Measurements from ENCODE around the gene IL1F10.

Gene IL1F10

GRCh38 chr2:113113807-113114206, 46.0 kb downstream of the IL1F10 start:
- no peak for TF ChIP-seq EZH2phosphoT487 (conservative IDR thresholded peaks at IDR 0.05; ENCODE audit: low read length)
- TF ChIP-seq CTCF (IDR thresholded peaks at IDR 0.05; ENCODE audit: insufficient read depth, low read length, poor library complexity, severe bottlenecking): no peak
- H3K79me2 ChIP-seq (ENCODE audit: insufficient read depth, low read length): no peaks in the 10 kb centered on the region
- H4K20me1 ChIP-seq (ENCODE audit: low read depth, low read length): no peaks in the 10 kb centered on the region
- no peak overlapping the region for H3K4me3 ChIP-seq (ENCODE audit: insufficient read depth, low read length, poor library complexity, severe bottlenecking)
- H3K27me3 ChIP-seq (ENCODE audit: low read length): no peaks in the 10 kb centered on the region
- H2AFZ ChIP-seq (ENCODE audit: low read depth, low read length, severe bottlenecking): no peak overlapping the region
- H3K27ac ChIP-seq (ENCODE audit: low read depth, low read length): no peak overlapping the region
- H3K9me3 ChIP-seq (ENCODE audit: insufficient read depth, low read length): no peaks in the 10 kb centered on the region
- no peak overlapping the region for H3K9ac ChIP-seq (ENCODE audit: low read length)
- H3K9me2 ChIP-seq (replicated peaks; ENCODE audit: insufficient read depth, low read length): no peaks in the 10 kb centered on the region
- H3K4me2 ChIP-seq (ENCODE audit: low read depth, low read length, poor library complexity, severe bottlenecking): no peak overlapping the region
- no peaks in the 10 kb centered on the region for H3K36me3 ChIP-seq (ENCODE audit: low read length)
- no peaks in the 10 kb centered on the region for H3F3A ChIP-seq (ENCODE audit: insufficient read depth)

- H4K20me1 ChIP-seq (ENCODE audit: low read depth, low read length): no peaks in the 10 kb centered on the region
- H3K4me3 ChIP-seq (ENCODE audit: insufficient read depth, low read length, poor library complexity, severe bottlenecking): no peak overlapping the region
- H3K4me2 ChIP-seq (ENCODE audit: low read depth, low read length, poor library complexity, severe bottlenecking): no peak overlapping the region
- no peak overlapping the region for H3K27ac ChIP-seq (ENCODE audit: low read depth, low read length)
- no peaks in the 10 kb centered on the region for H3F3A ChIP-seq (ENCODE audit: insufficient read depth)
- no peaks in the 10 kb centered on the region for H3K27me3 ChIP-seq (ENCODE audit: low read length)
- no peak overlapping the region for H3K9ac ChIP-seq (ENCODE audit: low read length)
- H3K9me3 ChIP-seq (ENCODE audit: insufficient read depth, low read length): no peaks in the 10 kb centered on the region
- no peak overlapping the region for H2AFZ ChIP-seq (ENCODE audit: low read depth, low read length, severe bottlenecking)
- no peaks in the 10 kb centered on the region for H3K36me3 ChIP-seq (ENCODE audit: low read length)
- no peaks in the 10 kb centered on the region for H3K79me2 ChIP-seq (ENCODE audit: insufficient read depth, low read length)
- no peak for TF ChIP-seq CTCF (IDR thresholded peaks at IDR 0.05; ENCODE audit: insufficient read depth, low read length, poor library complexity, severe bottlenecking)
- no peak for TF ChIP-seq EZH2phosphoT487 (conservative IDR thresholded peaks at IDR 0.05; ENCODE audit: low read length)
- no peaks in the 10 kb centered on the region for H3K9me2 ChIP-seq (replicated peaks; ENCODE audit: insufficient read depth, low read length)
Observed at GRCh38 chr2:113114224-113114945, 46.6 kb downstream of the IL1F10 start.

GRCh38 chr2:113114996-113115395, 47.2 kb downstream of the IL1F10 start:
- H4K20me1 ChIP-seq (ENCODE audit: low read depth, low read length): no peaks in the 10 kb centered on the region
- H3K9ac ChIP-seq (ENCODE audit: low read length): no peak overlapping the region
- no peaks in the 10 kb centered on the region for H3K9me2 ChIP-seq (replicated peaks; ENCODE audit: insufficient read depth, low read length)
- TF ChIP-seq EZH2phosphoT487 (conservative IDR thresholded peaks at IDR 0.05; ENCODE audit: low read length): no peak
- TF ChIP-seq CTCF (IDR thresholded peaks at IDR 0.05; ENCODE audit: insufficient read depth, low read length, poor library complexity, severe bottlenecking): no peak
- H3K79me2 ChIP-seq (ENCODE audit: insufficient read depth, low read length): no peaks in the 10 kb centered on the region
- no peak overlapping the region for H2AFZ ChIP-seq (ENCODE audit: low read depth, low read length, severe bottlenecking)
- no peak overlapping the region for H3K4me3 ChIP-seq (ENCODE audit: insufficient read depth, low read length, poor library complexity, severe bottlenecking)
- H3K9me3 ChIP-seq (ENCODE audit: insufficient read depth, low read length): no peaks in the 10 kb centered on the region
- H3K27ac ChIP-seq (ENCODE audit: low read depth, low read length): no peak overlapping the region
- no peaks in the 10 kb centered on the region for H3K36me3 ChIP-seq (ENCODE audit: low read length)
- H3F3A ChIP-seq (ENCODE audit: insufficient read depth): no peaks in the 10 kb centered on the region
- H3K27me3 ChIP-seq (ENCODE audit: low read length): no peaks in the 10 kb centered on the region
- no peak overlapping the region for H3K4me2 ChIP-seq (ENCODE audit: low read depth, low read length, poor library complexity, severe bottlenecking)
